CD4-positive, CD25-positive, alpha-beta regulatory T cell (primary cell): ENCODE results near the gene ENOX1. TPM values are rescaled to one million over a fixed set of nuclear protein-coding genes. Genes with fewer than 3 reads are reported as not detected.

Experiments
- ATAC-seq, 2 donors: fragments of 150-1000 bp; cut with Tn5 transposase; one replicate each; pipeline ENCODE4 v1.10.0; 2021; ENCODE audit warnings: low read depth in 2 of 2, moderate number of reproducible peaks in 2 of 2, moderate library complexity in 1 of 2
- DNase-seq, 3 donors: peaks; one replicate each; pipeline versions ENCODE4 v3.0.0 to v3.0.0-alpha.2; 2012 to 2022; ENCODE audit warnings: mixed read lengths in 1 of 3
- H3K27ac ChIP-seq: one replicate; pipeline ENCODE4 v1.7.0; 2013; ENCODE audit warnings: mild to moderate bottlenecking, low read length; ENCODE audit not compliant: insufficient read depth, poor library complexity, severe bottlenecking
- H3K27me3 ChIP-seq: one replicate; pipeline ENCODE4 v1.7.0; 2013; ENCODE audit warnings: low read length; ENCODE audit not compliant: control insufficient read depth, insufficient read depth
- H3K36me3 ChIP-seq: one replicate; pipeline ENCODE4 v1.7.0; 2013; ENCODE audit warnings: mild to moderate bottlenecking, low read length, moderate library complexity; ENCODE audit not compliant: control insufficient read depth, insufficient read depth
- H3K4me1 ChIP-seq: 2 replicates; pipeline ENCODE4 v1.7.0; 2013; ENCODE audit warnings: mild to moderate bottlenecking, low read length; ENCODE audit not compliant: insufficient read depth, control insufficient read depth, poor library complexity, severe bottlenecking
- H3K4me3 ChIP-seq: one replicate; pipeline ENCODE4 v1.7.0; 2013; ENCODE audit warnings: low read depth, mild to moderate bottlenecking, low read length, moderate library complexity
- H3K9me3 ChIP-seq, 2 experiments: 1 replicate in 1 of 2; 2 replicates in 1 of 2; pipeline ENCODE4 v1.7.0; 2013; ENCODE audit warnings: low read length in 2 of 2, mild to moderate bottlenecking in 1 of 2, moderate library complexity in 1 of 2; ENCODE audit not compliant: control insufficient read depth in 2 of 2
- H3K27ac Mint-ChIP-seq, 3 donors: one replicate each; pipeline ENCODE4 v1.8.0; 2020 to 2022; ENCODE audit warnings: mild to moderate bottlenecking in 3 of 3, mixed read lengths in 3 of 3, moderate library complexity in 2 of 3
- H3K27me3 Mint-ChIP-seq: one replicate; pipeline ENCODE4 v1.8.0; 2022; ENCODE audit warnings: mild to moderate bottlenecking, mixed read lengths
- H3K36me3 Mint-ChIP-seq: one replicate; pipeline ENCODE4 v1.8.0; 2020; ENCODE audit warnings: mixed read lengths
- H3K4me1 Mint-ChIP-seq, 4 donors: one replicate each; pipeline ENCODE4 v1.8.0; 2020 to 2022; ENCODE audit warnings: mixed read lengths in 4 of 4, mild to moderate bottlenecking in 1 of 4
- H3K4me3 Mint-ChIP-seq, 4 donors: one replicate each; pipeline ENCODE4 v1.8.0; 2020 to 2022; ENCODE audit warnings: mild to moderate bottlenecking in 4 of 4, mixed read lengths in 4 of 4, moderate library complexity in 3 of 4
- H3K9me3 Mint-ChIP-seq, 7 donors: one replicate each; pipeline ENCODE4 v1.8.0; 2020 to 2022; ENCODE audit warnings: mixed read lengths in 7 of 7, mild to moderate bottlenecking in 3 of 7, moderate library complexity in 2 of 7
- polyA plus RNA-seq, 4 donors: library from polyadenylated mRNA; unstranded; fragments of 300-500 nt; fragmentation: Illumina TruSeq; gene quantifications; one replicate each; pipeline ENCODE4 v1.2.3, GENCODE V29; 2021
- total RNA-seq: library from RNA; stranded (reverse); gene quantifications from one replicate; pipeline ENCODE4 v1.2.3, GENCODE V29; 2022

The ENOX1 gene
- total and polyA plus RNA-seq, 5 donors from 2014 or later, result 0.10 TPM; not detected in 4

DNA sequence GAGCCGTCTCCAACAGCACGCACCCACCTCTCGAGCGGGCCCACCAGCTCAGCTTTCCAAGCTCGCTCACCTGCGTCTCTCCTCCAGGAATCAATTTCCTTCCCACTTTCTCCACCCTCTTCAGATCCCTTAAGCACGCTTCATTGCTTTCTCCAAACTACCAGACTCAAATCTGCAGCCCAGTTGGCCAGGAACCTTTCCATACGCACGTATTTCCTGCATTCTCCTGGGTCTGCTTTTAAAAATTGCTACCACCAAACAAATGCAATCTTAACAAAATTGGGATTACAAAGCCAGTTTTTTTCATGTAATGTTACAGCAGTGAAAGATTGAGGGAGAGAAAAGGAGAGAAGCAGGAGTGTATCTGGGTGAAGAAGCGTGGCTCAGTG lies 1.5 kb downstream of the ENOX1 start:
- no peaks in the 10 kb centered on the region for H3K9me3 ChIP-seq
- no peak for ATAC-seq
- no peak overlapping the region for H3K27ac Mint-ChIP-seq
- no peaks in the 10 kb centered on the region for H3K36me3 Mint-ChIP-seq
- no peak overlapping the region for H3K4me3 ChIP-seq
- H3K9me3 Mint-ChIP-seq, result peaks cover 0 to 2% (median 0%) of the 10 kb centered on the region in 7 donors
- peaks cover 51% of the 10 kb centered on the region for H3K27me3 Mint-ChIP-seq
- peak overlapping the region; percentile 45 to 70 (median 54) for H3K4me3 Mint-ChIP-seq
- no peak overlapping the region for H3K27ac ChIP-seq
- H3K27me3 ChIP-seq, result peaks cover 7% of the 10 kb centered on the region
- H3K4me1 Mint-ChIP-seq, result peaks cover 0 to 17% (median 4%) of the 10 kb centered on the region in 4 donors
- no peaks in the 10 kb centered on the region for H3K36me3 ChIP-seq
- peaks cover 13% of the 10 kb centered on the region for H3K4me1 ChIP-seq
- no peak for DNase-seq

DNA sequence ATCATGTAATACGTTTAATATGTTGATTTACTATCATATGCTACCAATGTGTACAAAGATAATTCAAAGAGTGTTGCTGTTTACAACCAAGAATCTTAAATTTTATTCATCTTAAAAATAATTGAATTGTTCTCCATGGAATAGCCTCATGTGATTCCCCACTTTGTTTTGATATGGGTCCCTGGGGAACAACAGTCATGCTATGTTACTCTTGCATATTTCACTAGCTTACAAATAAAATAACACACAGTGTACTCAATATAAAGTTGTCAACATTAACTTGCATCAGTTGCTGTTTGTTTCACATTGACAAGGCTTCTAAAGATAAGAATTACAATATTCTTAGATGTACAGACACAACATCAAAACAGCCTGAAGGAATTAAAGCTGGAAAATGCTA lies 2.3 kb downstream of the ENOX1 start:
- H3K9me3 Mint-ChIP-seq, result peaks cover 0 to 2% (median 0%) of the 10 kb centered on the region in 7 donors
- Histone ChIP-seq H3K27ac (no peak overlapping the region), H3K27me3 (peaks cover 8% of the 10 kb centered on the region), H3K4me3 (no peak overlapping the region), H3K4me1 (peaks cover 13% of the 10 kb centered on the region), H3K9me3 (no peaks in the 10 kb centered on the region), H3K36me3 (no peaks in the 10 kb centered on the region)
- no peaks in the 10 kb centered on the region for H3K36me3 Mint-ChIP-seq
- peak overlapping the region in 1 of 4 donors; percentile 70 for H3K4me3 Mint-ChIP-seq
- ATAC-seq (no peak), DNase-seq (no peak)
- H3K27ac Mint-ChIP-seq, result no peak overlapping the region
- H3K27me3 Mint-ChIP-seq, result peaks cover 54% of the 10 kb centered on the region
- peaks cover 0 to 17% (median 4%) of the 10 kb centered on the region in 4 donors for H3K4me1 Mint-ChIP-seq

DNA sequence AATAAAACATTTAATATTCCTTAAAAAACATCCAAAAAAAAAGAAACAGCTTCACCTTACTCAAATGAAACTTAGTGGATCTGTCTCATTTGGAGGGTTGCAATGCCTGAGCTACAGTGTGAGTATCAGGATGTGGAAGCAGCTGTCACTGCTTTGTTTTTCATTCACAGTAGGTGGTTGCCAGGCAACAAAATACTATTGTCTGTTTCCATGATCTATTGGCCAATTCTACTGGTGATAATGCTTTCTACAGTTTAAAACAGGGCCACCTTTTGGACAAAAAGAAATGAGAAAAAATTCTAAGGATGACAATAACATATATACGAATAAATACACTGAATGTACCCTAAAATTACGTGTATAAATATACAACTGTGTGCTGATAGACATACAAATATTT lies 3.0 kb downstream of the ENOX1 start:
- H3K9me3 Mint-ChIP-seq, result peaks cover 0 to 2% (median 0%) of the 10 kb centered on the region in 7 donors
- H3K4me1 Mint-ChIP-seq, result peaks cover 0 to 17% (median 4%) of the 10 kb centered on the region in 4 donors
- Histone ChIP-seq H3K4me1 (peaks cover 13% of the 10 kb centered on the region), H3K27ac (no peak overlapping the region), H3K36me3 (no peaks in the 10 kb centered on the region), H3K9me3 (no peaks in the 10 kb centered on the region), H3K27me3 (peaks cover 10% of the 10 kb centered on the region), H3K4me3 (no peak overlapping the region)
- no peaks in the 10 kb centered on the region for H3K36me3 Mint-ChIP-seq
- no peak overlapping the region for H3K27ac Mint-ChIP-seq
- H3K27me3 Mint-ChIP-seq, result peaks cover 48% of the 10 kb centered on the region
- peak overlapping the region in 1 of 4 donors; percentile 21 for H3K4me3 Mint-ChIP-seq
- ATAC-seq, result peak in 1 of 2 donors; percentile 24
- peak in 1 of 3 donors; percentile 12 for DNase-seq

DNA sequence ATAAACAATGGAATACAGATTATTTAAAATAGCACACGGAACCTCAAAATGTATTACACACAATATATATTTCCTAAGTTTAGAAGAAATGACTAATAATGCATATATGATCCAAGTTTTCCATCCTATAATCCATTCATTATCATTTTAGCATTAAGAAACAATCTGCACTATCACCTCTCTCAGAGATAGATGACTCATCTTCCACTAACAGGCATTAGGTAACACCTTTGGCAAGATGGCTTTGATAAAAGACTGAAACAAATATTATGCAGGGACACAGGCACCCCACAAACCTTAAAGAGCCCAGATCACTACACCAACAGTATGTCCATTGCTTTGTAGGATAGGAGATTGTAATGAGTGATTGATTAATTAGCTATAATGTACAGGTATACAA lies 4.1 kb downstream of the ENOX1 start:
- peaks cover 0 to 2% (median 0%) of the 10 kb centered on the region in 7 donors for H3K9me3 Mint-ChIP-seq
- DNase-seq, result no peak
- no peak overlapping the region for H3K4me3 ChIP-seq
- H3K27ac ChIP-seq, result no peak overlapping the region
- no peak for ATAC-seq
- H3K4me1 Mint-ChIP-seq, result peaks cover 0 to 14% (median 3%) of the 10 kb centered on the region in 4 donors
- H3K27me3 ChIP-seq, result peaks cover 6% of the 10 kb centered on the region
- H3K4me1 ChIP-seq, result peaks cover 13% of the 10 kb centered on the region
- H3K27ac Mint-ChIP-seq, result no peak overlapping the region
- no peak overlapping the region for H3K4me3 Mint-ChIP-seq
- no peaks in the 10 kb centered on the region for H3K36me3 Mint-ChIP-seq
- H3K27me3 Mint-ChIP-seq, result peaks cover 48% of the 10 kb centered on the region
- H3K9me3 ChIP-seq, result no peaks in the 10 kb centered on the region
- H3K36me3 ChIP-seq, result no peaks in the 10 kb centered on the region

DNA sequence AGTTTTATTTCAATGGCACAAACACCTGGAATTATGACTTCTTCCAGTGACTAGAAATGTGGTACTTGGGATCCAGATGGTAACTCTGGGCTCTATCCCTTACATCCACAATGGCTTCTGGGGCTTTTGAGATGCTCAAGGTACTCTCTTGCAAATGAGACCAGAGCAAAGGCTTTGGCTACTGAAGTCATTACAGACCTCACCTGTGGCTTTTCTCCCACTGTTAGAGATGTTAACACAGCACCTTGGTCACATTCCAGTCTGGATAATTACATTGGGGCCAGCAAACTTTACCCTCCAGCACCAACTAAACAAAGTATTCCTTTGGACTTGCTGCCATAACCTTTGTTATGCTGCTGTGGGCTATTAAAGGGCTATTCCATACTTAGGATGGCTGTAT lies 6.1 kb downstream of the ENOX1 start:
- Histone ChIP-seq H3K4me3 (no peak overlapping the region), H3K9me3 (no peaks in the 10 kb centered on the region), H3K27me3 (peaks cover 3% of the 10 kb centered on the region), H3K4me1 (peaks cover under 1% of the 10 kb centered on the region), H3K27ac (no peak overlapping the region), H3K36me3 (no peaks in the 10 kb centered on the region)
- ATAC-seq, result no peak
- H3K27ac Mint-ChIP-seq, result no peak overlapping the region
- no peak for DNase-seq
- H3K4me3 Mint-ChIP-seq, result no peak overlapping the region
- no peaks in the 10 kb centered on the region for H3K36me3 Mint-ChIP-seq
- peaks cover 0 to 2% (median 0%) of the 10 kb centered on the region in 7 donors for H3K9me3 Mint-ChIP-seq
- H3K27me3 Mint-ChIP-seq, result peaks cover 38% of the 10 kb centered on the region
- peaks cover 0 to 7% (median 2%) of the 10 kb centered on the region in 4 donors for H3K4me1 Mint-ChIP-seq

DNA sequence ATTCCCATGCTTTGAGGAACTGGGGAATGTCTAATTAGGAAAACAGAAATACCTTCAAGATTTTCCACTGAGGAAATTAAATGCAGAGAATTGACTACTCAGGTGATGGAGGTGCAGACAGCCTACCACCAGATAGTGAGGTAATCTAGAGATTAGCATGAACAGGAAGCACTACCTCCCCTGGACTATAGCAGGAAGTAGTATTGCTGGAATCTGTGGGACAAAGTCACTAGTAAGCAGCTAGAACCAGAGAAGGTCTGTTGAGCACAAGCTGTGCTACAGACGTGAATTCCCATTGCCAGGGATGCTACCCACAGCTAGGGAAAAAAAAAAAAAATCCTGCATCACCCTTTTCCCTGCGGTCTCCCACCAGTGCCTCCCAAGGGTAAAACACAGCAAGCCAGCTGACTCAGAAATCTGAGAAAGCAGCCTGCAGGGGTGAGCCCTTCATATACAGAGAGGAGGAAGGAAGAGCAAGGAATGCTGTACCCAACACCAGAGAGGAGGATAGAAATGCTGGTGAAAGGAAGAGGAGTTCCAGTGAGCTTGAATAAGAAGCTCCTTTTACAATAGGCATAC lies 10.2 kb downstream of the ENOX1 start:
- Mint-ChIP-seq H3K4me1 (no peaks in the 10 kb centered on the region), H3K27ac (no peak overlapping the region), H3K4me3 (no peak overlapping the region), H3K9me3 (peaks cover 0 to 5% (median 0%) of the 10 kb centered on the region in 7 donors), H3K36me3 (no peaks in the 10 kb centered on the region), H3K27me3 (peaks cover 18% of the 10 kb centered on the region)
- H3K36me3 ChIP-seq, result no peaks in the 10 kb centered on the region
- H3K27ac ChIP-seq, result no peak overlapping the region
- DNase-seq, result no peak
- no peaks in the 10 kb centered on the region for H3K4me1 ChIP-seq
- H3K9me3 ChIP-seq, result no peaks in the 10 kb centered on the region
- no peak for ATAC-seq
- no peak overlapping the region for H3K4me3 ChIP-seq
- peaks cover 3% of the 10 kb centered on the region for H3K27me3 ChIP-seq

DNA sequence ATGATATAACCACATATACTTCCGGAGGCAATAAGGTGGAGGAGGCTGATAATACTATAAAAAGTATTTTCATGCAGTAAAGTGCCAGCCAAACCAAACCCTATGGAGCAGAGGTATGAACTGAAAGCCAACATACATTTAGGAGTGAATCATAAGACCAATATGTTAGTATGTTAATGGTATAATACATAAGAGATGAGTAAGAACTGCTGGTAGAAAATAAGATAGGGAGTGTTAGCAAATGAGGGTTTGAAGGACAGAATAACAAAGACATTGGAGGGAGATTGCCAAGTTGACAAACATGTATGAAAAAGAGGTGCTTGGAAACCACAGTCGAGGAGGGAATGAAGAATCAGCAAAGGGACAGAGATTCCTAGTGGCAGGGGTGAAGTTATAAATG lies 10.8 kb downstream of the ENOX1 start:
- no peaks in the 10 kb centered on the region for H3K36me3 ChIP-seq
- H3K4me3 ChIP-seq, result no peak overlapping the region
- H3K4me1 Mint-ChIP-seq, result no peaks in the 10 kb centered on the region
- H3K27me3 ChIP-seq, result peaks cover 3% of the 10 kb centered on the region
- no peak overlapping the region for H3K27ac ChIP-seq
- H3K27ac Mint-ChIP-seq, result no peak overlapping the region
- no peak overlapping the region for H3K4me3 Mint-ChIP-seq
- no peaks in the 10 kb centered on the region for H3K9me3 ChIP-seq
- ATAC-seq, result no peak
- H3K27me3 Mint-ChIP-seq, result peaks cover 18% of the 10 kb centered on the region
- no peaks in the 10 kb centered on the region for H3K36me3 Mint-ChIP-seq
- no peak for DNase-seq
- H3K9me3 Mint-ChIP-seq, result peaks cover 0 to 5% (median 0%) of the 10 kb centered on the region in 7 donors
- H3K4me1 ChIP-seq, result no peaks in the 10 kb centered on the region

DNA sequence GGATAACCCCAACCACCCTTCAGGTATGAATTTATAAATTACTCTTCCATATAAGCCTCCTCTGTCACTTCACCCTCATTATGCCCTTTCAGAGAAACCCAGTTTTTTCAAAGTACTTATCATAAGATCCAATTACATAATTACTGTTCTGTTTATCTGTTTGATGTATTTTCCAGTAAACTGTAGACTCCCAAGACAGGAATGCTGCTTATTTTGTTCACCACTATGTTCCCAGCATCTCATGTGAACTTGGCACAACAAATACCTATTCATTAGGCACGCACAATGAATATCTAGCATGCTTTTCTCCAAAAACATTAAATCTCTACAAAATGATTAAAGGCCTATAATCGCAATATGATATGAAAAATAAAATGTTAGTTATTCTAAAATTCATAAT lies 13.2 kb downstream of the ENOX1 start:
- no peak overlapping the region for H3K27ac ChIP-seq
- Mint-ChIP-seq H3K27me3 (peaks cover 16% of the 10 kb centered on the region), H3K36me3 (no peaks in the 10 kb centered on the region), H3K4me1 (no peaks in the 10 kb centered on the region), H3K9me3 (peaks cover 0 to 6% (median 0%) of the 10 kb centered on the region in 7 donors), H3K27ac (no peak overlapping the region), H3K4me3 (no peak overlapping the region)
- no peak overlapping the region for H3K4me3 ChIP-seq
- no peaks in the 10 kb centered on the region for H3K9me3 ChIP-seq
- H3K4me1 ChIP-seq, result no peaks in the 10 kb centered on the region
- no peaks in the 10 kb centered on the region for H3K36me3 ChIP-seq
- no peak for DNase-seq
- no peaks in the 10 kb centered on the region for H3K27me3 ChIP-seq
- ATAC-seq, result no peak
